Measurements from ENCODE around the gene PTPRN2. TPM values are rescaled to one million over a fixed set of nuclear protein-coding genes. Genes with fewer than 3 reads are reported as not detected.

PTPRN2 gene
- total RNA-seq, 1 experiment from 2014 or later, result 1.1 TPM

- DNase-seq (ENCODE audit: low read depth, low spot score) (no peak), ATAC-seq (no peak)
- peaks cover 5% of the 10 kb centered on the region; the same call in 1 of the 2 replicates for H3K27me3 ChIP-seq (ENCODE audit: control insufficient read depth, insufficient read depth, low read length)
- H3K27ac ChIP-seq (ENCODE audit: low read length), result no peak overlapping the region
- no peaks in the 10 kb centered on the region for H3K36me3 ChIP-seq (ENCODE audit: control insufficient read depth, insufficient read depth, low read length)
- ChIA-PET CTCF (no interaction called here), POLR2A (no interaction called here)
- H3K4me3 ChIP-seq (ENCODE audit: low read depth in 2 of 2, low read length in 2 of 2), result no peak overlapping the region
- in situ Hi-C loops (cut with HindIII; ENCODE audit: low pct_unique_long_range_greater_than_20kb, low sequenced_read_pairs), result no loop called here
- H3K9me3 ChIP-seq (ENCODE audit: control insufficient read depth, insufficient read depth, low read depth, low read length), result no peaks in the 10 kb centered on the region
- BruUV-seq (replicated peaks), result no TSS peak
- intact Hi-C loops (cut with micrococcal nuclease; ENCODE audit: unreplicated experiment), result loop anchor here (10.0 kb wide), 1 partner anchor 436 kb away; no protein-coding TSS in a partner anchor
- H3K4me1 ChIP-seq (ENCODE audit: control insufficient read depth, insufficient read depth, low read length), result no peaks in the 10 kb centered on the region
- no peak for TF ChIP-seq TCF7L2 (IDR thresholded peaks at IDR 0.05; ENCODE audit: low read depth, low read length)
Observed at GRCh38 chr7:157870644-157871290, 716.9 kb downstream of the PTPRN2 start.

- H3K27ac ChIP-seq (ENCODE audit: low read length), result no peak overlapping the region
- H3K27me3 ChIP-seq (ENCODE audit: control insufficient read depth, insufficient read depth, low read length), result peaks cover 5% of the 10 kb centered on the region; the same call in 1 of the 2 replicates
- in situ Hi-C loops (cut with HindIII; ENCODE audit: low pct_unique_long_range_greater_than_20kb, low sequenced_read_pairs) (no loop called here), intact Hi-C loops (cut with micrococcal nuclease; ENCODE audit: unreplicated experiment) (loop anchor here (10.0 kb wide), 1 partner anchor 435 kb away; no protein-coding TSS in a partner anchor)
- ATAC-seq (no peak), DNase-seq (ENCODE audit: low read depth, low spot score) (no peak)
- ChIA-PET CTCF (no interaction called here), POLR2A (no interaction called here)
- TF ChIP-seq SIN3A (IDR thresholded peaks at IDR 0.05; ENCODE audit: borderline replicate concordance, insufficient read depth, low read depth, low read length), result no peak
- TF ChIP-seq CTCF (IDR thresholded peaks at IDR 0.05), result no peak
- no peak for TF ChIP-seq TCF7L2 (IDR thresholded peaks at IDR 0.05; ENCODE audit: low read depth, low read length)
- no peak for TF ChIP-seq POLR2AphosphoS5 (IDR thresholded peaks at IDR 0.05; ENCODE audit: low read depth, low read length)
- no peak for TF ChIP-seq REST (IDR thresholded peaks at IDR 0.05; ENCODE audit: insufficient read depth in 1 of 2, low read depth in 2 of 2, low read length in 1 of 2)
- no peaks in the 10 kb centered on the region for H3K9me3 ChIP-seq (ENCODE audit: control insufficient read depth, insufficient read depth, low read depth, low read length)
- no peak overlapping the region for H3K4me3 ChIP-seq (ENCODE audit: low read depth in 2 of 2, low read length in 2 of 2)
- H3K4me1 ChIP-seq (ENCODE audit: control insufficient read depth, insufficient read depth, low read length), result no peaks in the 10 kb centered on the region
- no TSS peak for BruUV-seq (replicated peaks)
- H3K36me3 ChIP-seq (ENCODE audit: control insufficient read depth, insufficient read depth, low read length), result no peaks in the 10 kb centered on the region
Observed at GRCh38 chr7:157869793-157870192, 717.8 kb downstream of the PTPRN2 start.

- CTCF ChIA-PET, result no interaction called here
- in situ Hi-C loops (cut with HindIII; ENCODE audit: low pct_unique_long_range_greater_than_20kb, low sequenced_read_pairs), result no loop called here
- DNase-seq (ENCODE audit: low read depth, low spot score) (no peak), ATAC-seq (no peak)
- Histone ChIP-seq H3K9me3 (ENCODE audit: control insufficient read depth, insufficient read depth, low read depth, low read length) (no peaks in the 10 kb centered on the region), H3K36me3 (ENCODE audit: control insufficient read depth, insufficient read depth, low read length) (no peaks in the 10 kb centered on the region), H3K4me3 (ENCODE audit: low read depth in 2 of 2, low read length in 2 of 2) (no peak overlapping the region), H3K4me1 (ENCODE audit: control insufficient read depth, insufficient read depth, low read length) (no peaks in the 10 kb centered on the region), H3K27ac (ENCODE audit: low read length) (no peak overlapping the region), H3K27me3 (ENCODE audit: control insufficient read depth, insufficient read depth, low read length) (peaks cover 5% of the 10 kb centered on the region; the same call in 1 of the 2 replicates)
- intact Hi-C loops (cut with micrococcal nuclease; ENCODE audit: unreplicated experiment), result no loop called here
- POLR2A ChIA-PET, result no interaction called here
- no peak for TF ChIP-seq CTCF (IDR thresholded peaks at IDR 0.05)
- TF ChIP-seq TCF7L2 (IDR thresholded peaks at IDR 0.05; ENCODE audit: low read depth, low read length), result no peak
- no peak for TF ChIP-seq REST (IDR thresholded peaks at IDR 0.05; ENCODE audit: insufficient read depth in 1 of 2, low read depth in 2 of 2, low read length in 1 of 2)
- no peak for TF ChIP-seq POLR2AphosphoS5 (IDR thresholded peaks at IDR 0.05; ENCODE audit: low read depth, low read length)
- TF ChIP-seq SIN3A (IDR thresholded peaks at IDR 0.05; ENCODE audit: borderline replicate concordance, insufficient read depth, low read depth, low read length), result no peak
- BruUV-seq (replicated peaks), result no TSS peak
Observed at GRCh38 chr7:157867685-157868305, 719.8 kb downstream of the PTPRN2 start.
